IPS-18a (cell line): ENCODE data around the gene ELAC1.

Source experiments
- H3K27ac ChIP-seq: one replicate; pipeline ENCODE4 v1.5.1; 2013; ENCODE audit warnings: low read length
- H3K27me3 ChIP-seq: one replicate; pipeline ENCODE4 v1.6.1; 2013; ENCODE audit warnings: mild to moderate bottlenecking, low read length; ENCODE audit not compliant: control insufficient read depth, insufficient read depth
- H3K36me3 ChIP-seq: one replicate; pipeline ENCODE4 v1.6.1; 2013; ENCODE audit warnings: low read depth, low read length; ENCODE audit not compliant: control insufficient read depth
- H3K4me1 ChIP-seq: one replicate; pipeline ENCODE4 v1.6.1; 2013; ENCODE audit warnings: low read depth, low read length; ENCODE audit not compliant: control insufficient read depth
- H3K4me3 ChIP-seq: one replicate; pipeline ENCODE4 v1.5.1; 2013; ENCODE audit warnings: low read length
- H3K9ac ChIP-seq: one replicate; pipeline ENCODE4 v1.6.1; 2013; ENCODE audit warnings: mild to moderate bottlenecking, low read length, moderate library complexity
- H3K9me3 ChIP-seq: one replicate; pipeline ENCODE4 v1.6.1; 2013; ENCODE audit warnings: low read depth, low read length; ENCODE audit not compliant: control insufficient read depth

ELAC1 gene

GRCh38 chr18:51006061-51006818 lies 38.4 kb downstream of the ELAC1 start:
- Histone ChIP-seq H3K36me3 (no peaks in the 10 kb centered on the region), H3K9me3 (no peaks in the 10 kb centered on the region), H3K27me3 (no peaks in the 10 kb centered on the region), H3K27ac (no peak overlapping the region), H3K4me1 (no peaks in the 10 kb centered on the region), H3K4me3 (no peak overlapping the region), H3K9ac (no peak overlapping the region)

GRCh38 chr18:51006948-51007789 lies 39.3 kb downstream of the ELAC1 start:
- H3K36me3 ChIP-seq, result no peaks in the 10 kb centered on the region
- H3K4me3 ChIP-seq, result no peak overlapping the region
- no peak overlapping the region for H3K27ac ChIP-seq
- H3K9me3 ChIP-seq, result no peaks in the 10 kb centered on the region
- no peaks in the 10 kb centered on the region for H3K4me1 ChIP-seq
- no peaks in the 10 kb centered on the region for H3K27me3 ChIP-seq
- H3K9ac ChIP-seq, result no peak overlapping the region

GRCh38 chr18:51007790-51008139 lies 39.9 kb downstream of the ELAC1 start:
- H3K9ac ChIP-seq, result no peak overlapping the region
- no peak overlapping the region for H3K27ac ChIP-seq
- H3K36me3 ChIP-seq, result no peaks in the 10 kb centered on the region
- H3K4me3 ChIP-seq, result no peak overlapping the region
- no peaks in the 10 kb centered on the region for H3K27me3 ChIP-seq
- H3K9me3 ChIP-seq, result no peaks in the 10 kb centered on the region
- no peaks in the 10 kb centered on the region for H3K4me1 ChIP-seq

- no peak overlapping the region for H3K4me3 ChIP-seq
- H3K4me1 ChIP-seq, result no peaks in the 10 kb centered on the region
- no peaks in the 10 kb centered on the region for H3K9me3 ChIP-seq
- H3K36me3 ChIP-seq, result no peaks in the 10 kb centered on the region
- H3K27ac ChIP-seq, result no peak overlapping the region
- H3K27me3 ChIP-seq, result no peaks in the 10 kb centered on the region
- no peak overlapping the region for H3K9ac ChIP-seq
These were observed 41.2 kb downstream of the ELAC1 start for GRCh38 chr18:51009072-51009471.

GRCh38 chr18:51010218-51010617 lies 42.4 kb downstream of the ELAC1 start:
- no peaks in the 10 kb centered on the region for H3K4me1 ChIP-seq
- no peaks in the 10 kb centered on the region for H3K9me3 ChIP-seq
- no peaks in the 10 kb centered on the region for H3K27me3 ChIP-seq
- H3K36me3 ChIP-seq, result no peaks in the 10 kb centered on the region
- H3K27ac ChIP-seq, result no peak overlapping the region
- no peak overlapping the region for H3K4me3 ChIP-seq
- no peak overlapping the region for H3K9ac ChIP-seq

- no peak overlapping the region for H3K27ac ChIP-seq
- no peak overlapping the region for H3K9ac ChIP-seq
- H3K9me3 ChIP-seq, result no peaks in the 10 kb centered on the region
- H3K36me3 ChIP-seq, result no peaks in the 10 kb centered on the region
- H3K4me1 ChIP-seq, result peaks cover under 1% of the 10 kb centered on the region
- H3K4me3 ChIP-seq, result no peak overlapping the region
- H3K27me3 ChIP-seq, result no peaks in the 10 kb centered on the region
These were observed 43.9 kb downstream of the ELAC1 start for GRCh38 chr18:51011709-51012108.

GRCh38 chr18:51012441-51012840 lies 44.6 kb downstream of the ELAC1 start:
- Histone ChIP-seq H3K9ac (no peak overlapping the region), H3K27ac (no peak overlapping the region), H3K4me1 (peaks cover 6% of the 10 kb centered on the region), H3K27me3 (no peaks in the 10 kb centered on the region), H3K9me3 (no peaks in the 10 kb centered on the region), H3K4me3 (no peak overlapping the region), H3K36me3 (no peaks in the 10 kb centered on the region)

- H3K4me3 ChIP-seq, result no peak overlapping the region
- H3K27me3 ChIP-seq, result no peaks in the 10 kb centered on the region
- peaks cover 11% of the 10 kb centered on the region for H3K4me1 ChIP-seq
- no peak overlapping the region for H3K9ac ChIP-seq
- no peak overlapping the region for H3K27ac ChIP-seq
- H3K36me3 ChIP-seq, result no peaks in the 10 kb centered on the region
- no peaks in the 10 kb centered on the region for H3K9me3 ChIP-seq
These were observed 45.4 kb downstream of the ELAC1 start for GRCh38 chr18:51013259-51013658.

GRCh38 chr18:51017140-51017879 lies 49.5 kb downstream of the ELAC1 start:
- Histone ChIP-seq H3K27ac (no peak overlapping the region), H3K9me3 (no peaks in the 10 kb centered on the region), H3K27me3 (no peaks in the 10 kb centered on the region), H3K4me3 (no peak overlapping the region), H3K4me1 (peaks cover 11% of the 10 kb centered on the region), H3K9ac (no peak overlapping the region), H3K36me3 (no peaks in the 10 kb centered on the region)

- peaks cover 11% of the 10 kb centered on the region for H3K4me1 ChIP-seq
- no peak overlapping the region for H3K9ac ChIP-seq
- no peaks in the 10 kb centered on the region for H3K36me3 ChIP-seq
- H3K27me3 ChIP-seq, result no peaks in the 10 kb centered on the region
- H3K9me3 ChIP-seq, result no peaks in the 10 kb centered on the region
- H3K4me3 ChIP-seq, result no peak overlapping the region
- H3K27ac ChIP-seq, result no peak overlapping the region
These were observed 52.7 kb downstream of the ELAC1 start for GRCh38 chr18:51020536-51020935.

GRCh38 chr18:51021226-51021965 lies 53.6 kb downstream of the ELAC1 start:
- no peaks in the 10 kb centered on the region for H3K9me3 ChIP-seq
- no peaks in the 10 kb centered on the region for H3K36me3 ChIP-seq
- H3K27me3 ChIP-seq, result no peaks in the 10 kb centered on the region
- H3K9ac ChIP-seq, result no peak overlapping the region
- H3K4me1 ChIP-seq, result peaks cover 11% of the 10 kb centered on the region
- no peak overlapping the region for H3K4me3 ChIP-seq
- no peak overlapping the region for H3K27ac ChIP-seq
